ENCODE results near the gene KIAA1549. TPM values are rescaled to one million over a fixed set of nuclear protein-coding genes. Genes with fewer than 3 reads are reported as not detected.

The KIAA1549 gene
- total RNA-seq (2021; fragmentation: NEBNext Ultra II Directional; extraction: Animal tissue kit (Norgen Biotek cat#: 25700)) = 17.3 and 17.6 TPM in 2 replicates
- 6.5 and 10.2 TPM in 2 replicates for polyA plus RNA-seq (2011; rRNA removed)
- polyA plus RNA-seq (2011; cell fraction: cytosol; rRNA removed) = 4.0 TPM
- polyA plus RNA-seq (2011; cell fraction: nucleus; rRNA removed) = 13.7 TPM
- polyA plus RNA-seq (2012, experiment 1 of 2) = 8.7 to 11.1 TPM (median 10.0 TPM) in 4 replicates
- 2.2 TPM for polyA plus RNA-seq (2012, experiment 2 of 2)
- 11.7 TPM for polyA plus RNA-seq (2013, experiment 1 of 2)
- polyA plus RNA-seq (2013, experiment 2 of 2) = 11.5 TPM
- 14.8 and 17.9 TPM in 2 replicates for polyA minus RNA-seq (2011; rRNA and poly(A)+ RNA removed)
- polyA minus RNA-seq (2011; cell fraction: cytosol; rRNA and poly(A)+ RNA removed) = 9.4 TPM
- polyA minus RNA-seq (2011; cell fraction: nucleus; rRNA and poly(A)+ RNA removed) = 19.8 TPM
- long read RNA-seq, experiment 1, partial matches to known transcripts = 5 of 13 reads
- long read RNA-seq, experiment 1, other reads (novel, unspliced or antisense) = 8 of 13 reads
- long read RNA-seq, experiment 2, partial matches to known transcripts = 0 of 1 reads
- long read RNA-seq, experiment 2, other reads (novel, unspliced or antisense) = 1 of 1 reads

DNA sequence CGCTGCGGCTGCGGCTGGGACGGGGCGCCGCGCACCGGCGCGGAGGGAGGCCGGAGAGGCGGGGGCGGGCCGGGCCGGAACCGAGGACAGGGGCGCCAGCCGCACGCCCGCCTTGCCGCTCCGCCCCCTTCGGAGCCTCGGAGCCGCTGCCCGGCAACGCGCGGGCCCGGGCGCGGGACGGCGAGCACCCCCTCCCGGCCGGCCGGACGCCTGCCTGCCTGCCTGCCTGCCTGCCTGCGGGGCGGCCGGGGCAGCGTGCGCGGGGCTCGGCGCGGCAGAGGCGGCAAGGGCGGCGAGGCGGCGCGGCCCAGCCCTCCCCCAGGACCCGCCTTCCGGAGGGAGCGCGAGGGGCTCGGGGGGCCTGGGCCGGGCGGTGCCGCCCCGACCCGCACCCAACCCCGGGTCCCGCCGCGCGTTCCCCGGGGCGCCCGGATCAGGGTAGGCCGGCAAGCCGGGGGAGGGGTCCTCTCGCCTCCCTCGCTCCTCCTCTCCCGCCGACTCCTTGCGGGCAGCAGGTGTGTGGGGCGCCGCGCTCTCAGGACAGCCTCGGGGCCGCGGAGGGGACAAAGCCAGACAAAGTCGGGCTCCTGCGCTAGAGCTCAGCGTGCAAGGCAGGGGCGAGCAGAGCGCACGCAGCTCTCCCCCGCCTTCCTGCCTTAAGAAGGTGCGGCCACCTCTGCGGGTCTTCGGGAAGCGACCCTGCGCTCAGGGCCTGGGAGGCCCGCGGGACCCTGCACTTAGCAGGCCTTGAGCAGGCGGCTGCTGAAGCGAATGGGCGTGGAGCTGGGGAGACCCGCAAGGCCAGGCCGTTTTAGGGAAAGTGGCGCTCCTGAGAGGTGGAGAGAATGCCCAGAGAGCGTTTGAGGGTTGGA, at the start of gene KIAA1549:
Gene KIAA1549 (minus strand): TSS at position 58 of the 872 bp plus-strand sequence. CDS start 120 bp downstream, outside the sequence.
- ChIA-PET POLR2A (ENCODE audit: partially characterized antibody) (interaction anchor here (0.9 to 3.5 kb wide), 3 partner anchors 10 to 62 kb away, joined by 3 to 14 read pairs (median 3); no protein-coding TSS in a partner anchor), CTCF (ENCODE audit: partially characterized antibody) (interaction anchor here (0.6 to 1.5 kb wide), 7 partner anchors 15 to 1302 kb away, joined by 3 to 6 read pairs (median 3); no protein-coding TSS in a partner anchor)
- H3K27me3 ChIP-seq (replicated peaks in 1 of 4; ENCODE audit: control insufficient read depth in 3 of 4, extremely low read depth in 1 of 4, insufficient read depth in 3 of 4, low read length in 3 of 4) = peaks cover 0 to 19% (median 8%) of the 10 kb centered on the region in 4 experiments; a peak in 4 of 7 replicates
- peak within 1 kb of the TSS; percentile 50; the same call in 1 of the 2 replicates for H2BK12ac ChIP-seq (ENCODE audit: low read depth, low read length)
- no peak within 1 kb of the TSS for H2AK5ac ChIP-seq (ENCODE audit: low read depth, low read length)
- no peaks in the 10 kb centered on the region for H3K9me3 ChIP-seq (ENCODE audit: insufficient read depth in 2 of 2, low read depth in 1 of 2, low read length in 1 of 2)
- no peak within 1 kb of the TSS for H4K91ac ChIP-seq (replicated peaks; ENCODE audit: insufficient read length, low read length)
- H3K79me2 ChIP-seq (ENCODE audit: control insufficient read depth in 1 of 2, insufficient read depth in 2 of 2, low read length in 2 of 2) = peaks cover 0 to 39% of the 10 kb centered on the region in 2 experiments; a peak in 2 of 4 replicates
- peak within 1 kb of the TSS; percentile 83 for H3K18ac ChIP-seq (ENCODE audit: extremely low read depth, low read length)
- H3K56ac ChIP-seq (replicated peaks; ENCODE audit: insufficient read length, low read depth, low read length) = peak within 1 kb of the TSS; percentile 78
- H3K23me2 ChIP-seq (ENCODE audit: low read depth, low read length) = peaks cover 11% of the 10 kb centered on the region
- no peak within 1 kb of the TSS for H3K14ac ChIP-seq (ENCODE audit: insufficient read length)
- WGBS, 2 experiments (ENCODE audit: extremely low coverage in 1 of 2, insufficient coverage in 1 of 2, insufficient read length in 1 of 2, insufficient replicate concordance in 2 of 2, low coverage in 1 of 2, low lambda C conversion rate in 2 of 2, missing lambda C conversion rate in 1 of 2) = 3% methylated on average over 27 of the region's 105 CpGs; no CpG with 5 or more reads in 1 of the 2 experiments
- H2BK5ac ChIP-seq (ENCODE audit: low read depth, low read length) = no peak within 1 kb of the TSS; the same call in 1 of the 2 replicates
- peak in 1 of 2 experiments; percentile 83 for DNase-seq (ENCODE audit: low read depth in 1 of 2, low spot score in 2 of 2)
- peak within 1 kb of the TSS; percentile 57 to 86 (median 78) for H3K4me3 ChIP-seq (ENCODE audit: extremely low read depth in 1 of 4, insufficient read depth in 2 of 4, low read depth in 3 of 4, low read length in 4 of 4)
- FAIRE-seq = no peak
- peak within 1 kb of the TSS; percentile 51 for H2BK120ac ChIP-seq (replicated peaks; ENCODE audit: low read depth, low read length)
- 0 out of 2 replicates have a peak, but pooled peaks cover 3% of the 10 kb centered on the region for H3K79me1 ChIP-seq (ENCODE audit: low read depth, low read length)
- 0 out of 2 replicates have a peak within 1 kb of the TSS, but pooled peaks have one; percentile 46 for H2BK15ac ChIP-seq (ENCODE audit: low read length)
- H2AFZ ChIP-seq (ENCODE audit: low read length) = peak within 1 kb of the TSS; percentile 54
- peak within 1 kb of the TSS; percentile 97 to 98 for H3K4me2 ChIP-seq (ENCODE audit: insufficient read depth in 1 of 2, low read depth in 2 of 2, low read length in 2 of 2)
- H2BK20ac ChIP-seq (ENCODE audit: low read length) = no peak within 1 kb of the TSS
- H3K4ac ChIP-seq (replicated peaks; ENCODE audit: insufficient read length, low read depth, low read length) = peak within 1 kb of the TSS; percentile 44
- peak within 1 kb of the TSS; percentile 4 for H4K5ac ChIP-seq (ENCODE audit: insufficient read length, low read depth, low read length)
- peaks cover 4 to 15% (median 11%) of the 10 kb centered on the region in 4 experiments; a peak in 6 of 7 replicates for H3K4me1 ChIP-seq (replicated peaks in 1 of 4; ENCODE audit: control insufficient read depth in 3 of 4, insufficient read depth in 4 of 4, low read length in 3 of 4)
- peak within 1 kb of the TSS; percentile 41; the same call in 1 of the 2 replicates for H3K27ac ChIP-seq (ENCODE audit: low read depth, low read length)
- peak within 1 kb of the TSS; percentile 94 for H4K8ac ChIP-seq (ENCODE audit: extremely low read depth, insufficient read depth, low read length)
- no peak within 1 kb of the TSS for H3K23ac ChIP-seq (ENCODE audit: insufficient read length)
- H4K20me1 ChIP-seq (replicated peaks in 1 of 2; ENCODE audit: control insufficient read depth in 1 of 2, insufficient read depth in 2 of 2, low read length in 2 of 2) = peaks cover 0 to 4% of the 10 kb centered on the region in 2 experiments
- no peaks in the 10 kb centered on the region for H3K36me3 ChIP-seq (ENCODE audit: control insufficient read depth in 2 of 4, insufficient read depth in 4 of 4, low read length in 3 of 4)
- peak within 1 kb of the TSS; percentile 51 to 86 (median 66) for H3K9ac ChIP-seq (replicated peaks in 1 of 4; ENCODE audit: extremely low read depth in 1 of 4, low read depth in 3 of 4, low read length in 3 of 4)
- TF ChIP-seq SIX5 (IDR thresholded peaks at IDR 0.05; ENCODE audit: low read depth, low read length) = no peak
- peak; percentile 35; the same call in 1 of the 2 replicates for TF ChIP-seq RBBP5 (IDR thresholded peaks at IDR 0.05; ENCODE audit: borderline replicate concordance, low read depth, low read length)
- peak; percentile 35; the same call in 1 of the 2 replicates for TF ChIP-seq TBP (IDR thresholded peaks at IDR 0.05; ENCODE audit: low read depth, low read length)
- no peak for TF ChIP-seq CBX8 (IDR thresholded peaks at IDR 0.05; ENCODE audit: borderline replicate concordance, low read depth, low read length)
- TF ChIP-seq, protein P1, sequence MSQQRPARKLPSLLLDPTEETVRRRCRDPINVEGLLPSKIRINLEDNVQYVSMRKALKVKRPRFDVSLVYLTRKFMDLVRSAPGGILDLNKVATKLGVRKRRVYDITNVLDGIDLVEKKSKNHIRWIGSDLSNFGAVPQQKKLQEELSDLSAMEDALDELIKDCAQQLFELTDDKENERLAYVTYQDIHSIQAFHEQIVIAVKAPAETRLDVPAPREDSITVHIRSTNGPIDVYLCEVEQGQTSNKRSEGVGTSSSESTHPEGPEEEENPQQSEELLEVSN (IDR thresholded peaks at IDR 0.05) = peak; percentile 53
- TF ChIP-seq ASH2L (IDR thresholded peaks at IDR 0.05; ENCODE audit: low read length) = peak; percentile 62

Data from H1 (cell line).